Endothelial cell of umbilical vein (primary cell): Measurements from ENCODE around the gene CINP.

Source experiments
- EZH2 ChIP-seq: IDR thresholded peaks from 2 replicates; pipeline ENCODE4 v1.6.1; 2012; ENCODE audit warnings: borderline replicate concordance, low read depth, mild to moderate bottlenecking, moderate library complexity, low read length, inconsistent platforms; ENCODE audit not compliant: severe bottlenecking
- GATA2 ChIP-seq: IDR thresholded peaks from 2 replicates; pipeline ENCODE4 v1.7.0; 2011; ENCODE audit warnings: low read depth, mild to moderate bottlenecking, moderate library complexity, mixed read lengths, low read length; ENCODE audit not compliant: insufficient read length, insufficient read depth
- JUN ChIP-seq: IDR thresholded peaks from 2 replicates; pipeline ENCODE4 v1.6.1; 2011; ENCODE audit warnings: borderline replicate concordance, low read depth; ENCODE audit not compliant: insufficient read length, insufficient read depth
- MAX ChIP-seq: IDR thresholded peaks from 2 replicates; pipeline ENCODE4 v1.6.1; 2011; ENCODE audit not compliant: insufficient read depth, insufficient read length
- MYC ChIP-seq: IDR thresholded peaks from one replicate; pipeline ENCODE4 v1.6.1; 2011; ENCODE audit warnings: mild to moderate bottlenecking, low read depth, low read length
- POLR2A ChIP-seq: IDR thresholded peaks from 2 replicates; pipeline ENCODE4 v1.6.1; 2012; ENCODE audit warnings: low read depth, mild to moderate bottlenecking, control low read depth, low read length
- POLR2AphosphoS5 ChIP-seq: IDR thresholded peaks from 2 replicates; pipeline ENCODE4 v1.6.1; 2012; ENCODE audit warnings: low read depth, mild to moderate bottlenecking, control low read depth, low read length, moderate library complexity; ENCODE audit not compliant: insufficient read depth
- TF ChIP-seq, protein P1 (sequence below), 2 donors: IDR thresholded peaks; 1 replicate in 1 of 2; 2 replicates in 1 of 2; pipeline ENCODE4 v1.5.1; 2011; ENCODE audit warnings: low read length in 2 of 2, mild to moderate bottlenecking in 2 of 2, moderate library complexity in 2 of 2, control low read depth in 1 of 2, inconsistent platforms in 1 of 2, low read depth in 1 of 2; ENCODE audit not compliant: insufficient read depth in 1 of 2; ENCODE audit errors: extremely low read depth in 1 of 2

- TF ChIP-seq, protein P1, sequence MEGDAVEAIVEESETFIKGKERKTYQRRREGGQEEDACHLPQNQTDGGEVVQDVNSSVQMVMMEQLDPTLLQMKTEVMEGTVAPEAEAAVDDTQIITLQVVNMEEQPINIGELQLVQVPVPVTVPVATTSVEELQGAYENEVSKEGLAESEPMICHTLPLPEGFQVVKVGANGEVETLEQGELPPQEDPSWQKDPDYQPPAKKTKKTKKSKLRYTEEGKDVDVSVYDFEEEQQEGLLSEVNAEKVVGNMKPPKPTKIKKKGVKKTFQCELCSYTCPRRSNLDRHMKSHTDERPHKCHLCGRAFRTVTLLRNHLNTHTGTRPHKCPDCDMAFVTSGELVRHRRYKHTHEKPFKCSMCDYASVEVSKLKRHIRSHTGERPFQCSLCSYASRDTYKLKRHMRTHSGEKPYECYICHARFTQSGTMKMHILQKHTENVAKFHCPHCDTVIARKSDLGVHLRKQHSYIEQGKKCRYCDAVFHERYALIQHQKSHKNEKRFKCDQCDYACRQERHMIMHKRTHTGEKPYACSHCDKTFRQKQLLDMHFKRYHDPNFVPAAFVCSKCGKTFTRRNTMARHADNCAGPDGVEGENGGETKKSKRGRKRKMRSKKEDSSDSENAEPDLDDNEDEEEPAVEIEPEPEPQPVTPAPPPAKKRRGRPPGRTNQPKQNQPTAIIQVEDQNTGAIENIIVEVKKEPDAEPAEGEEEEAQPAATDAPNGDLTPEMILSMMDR (IDR thresholded peaks at IDR 0.05; ENCODE audit: extremely low read depth in 1 of 2, insufficient read depth in 1 of 2, low read depth in 1 of 2, low read length in 2 of 2), result no peak
- TF ChIP-seq POLR2A (no peak), EZH2 (no peak), MAX (no peak), POLR2AphosphoS5 (no peak), GATA2 (no peak), MYC (no peak), JUN (no peak)
These were observed 41.8 kb downstream of the CINP start for GRCh38 chr14:102320671-102321455.
